ENCODE data around the gene CELSR2.
A peak's percentile ranks its signal among the peaks of the same experiment; 100 is the strongest.

Gene CELSR2

DNA sequence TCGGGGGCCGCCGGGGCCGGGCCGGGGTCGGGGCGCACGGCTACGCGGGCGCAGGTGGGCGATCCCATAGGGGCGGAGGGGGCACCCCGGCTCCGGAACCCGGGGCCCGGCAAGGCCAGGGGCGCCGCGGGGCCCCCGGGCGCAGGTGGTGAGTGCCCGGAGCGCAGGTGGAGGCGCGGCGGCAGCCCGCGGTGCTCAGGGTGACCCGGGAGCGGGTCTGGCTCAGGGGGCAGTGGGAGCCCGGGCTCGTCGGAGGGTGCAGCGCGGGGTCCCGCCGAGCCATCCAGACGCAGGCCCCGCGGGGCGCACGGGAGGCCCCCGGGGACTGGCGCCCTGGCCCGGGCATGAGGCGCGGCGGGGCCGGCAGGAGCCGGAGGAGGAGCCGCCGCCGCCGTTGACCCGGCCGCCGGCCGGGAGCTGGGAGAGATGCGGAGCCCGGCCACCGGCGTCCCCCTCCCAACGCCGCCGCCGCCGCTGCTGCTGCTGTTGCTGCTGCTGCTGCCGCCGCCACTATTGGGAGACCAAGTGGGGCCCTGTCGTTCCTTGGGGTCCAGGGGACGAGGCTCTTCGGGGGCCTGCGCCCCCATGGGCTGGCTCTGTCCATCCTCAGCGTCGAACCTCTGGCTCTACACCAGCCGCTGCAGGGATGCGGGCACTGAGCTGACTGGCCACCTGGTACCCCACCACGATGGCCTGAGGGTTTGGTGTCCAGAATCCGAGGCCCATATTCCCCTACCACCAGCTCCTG, 489 bp downstream of the CELSR2 start:
- TF ChIP-seq JUND (IDR thresholded peaks at IDR 0.05; ENCODE audit: low read depth), result no peak
- in situ Hi-C loops (cut with HindIII; ENCODE audit: low pct_unique_long_range_greater_than_20kb, low sequenced_read_pairs), result no loop called here
- DNase-seq (ENCODE audit: low read depth in 1 of 2, low spot score in 1 of 2), result peak in 1 of 2 experiments; percentile 43

DNA sequence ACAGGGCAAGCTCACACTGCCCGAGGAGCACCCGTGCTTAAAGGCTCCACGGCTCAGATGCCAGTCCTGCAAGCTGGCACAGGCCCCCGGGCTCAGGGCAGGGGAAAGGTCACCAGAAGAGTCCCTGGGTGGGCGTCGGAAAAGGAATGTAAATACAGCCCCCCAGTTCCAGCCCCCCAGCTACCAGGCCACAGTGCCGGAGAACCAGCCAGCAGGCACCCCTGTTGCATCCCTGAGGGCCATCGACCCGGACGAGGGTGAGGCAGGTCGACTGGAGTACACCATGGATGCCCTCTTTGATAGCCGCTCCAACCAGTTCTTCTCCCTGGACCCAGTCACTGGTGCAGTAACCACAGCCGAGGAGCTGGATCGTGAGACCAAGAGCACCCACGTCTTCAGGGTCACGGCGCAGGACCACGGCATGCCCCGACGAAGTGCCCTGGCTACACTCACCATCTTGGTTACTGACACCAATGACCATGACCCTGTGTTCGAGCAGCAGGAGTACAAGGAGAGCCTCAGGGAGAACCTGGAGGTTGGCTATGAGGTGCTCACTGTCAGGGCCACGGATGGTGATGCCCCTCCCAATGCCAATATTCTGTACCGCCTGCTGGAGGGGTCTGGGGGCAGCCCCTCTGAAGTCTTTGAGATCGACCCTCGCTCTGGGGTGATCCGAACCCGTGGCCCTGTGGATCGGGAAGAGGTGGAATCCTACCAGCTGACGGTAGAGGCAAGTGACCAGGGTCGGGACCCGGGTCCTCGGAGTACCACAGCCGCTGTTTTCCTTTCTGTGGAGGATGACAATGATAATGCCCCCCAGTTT, 1.3 kb downstream of the CELSR2 start:
- TF ChIP-seq JUND (IDR thresholded peaks at IDR 0.05; ENCODE audit: low read depth), result no peak
- in situ Hi-C loops (cut with HindIII; ENCODE audit: low pct_unique_long_range_greater_than_20kb, low sequenced_read_pairs), result no loop called here
- DNase-seq (ENCODE audit: low read depth in 1 of 2, low spot score in 1 of 2), result no peak

DNA sequence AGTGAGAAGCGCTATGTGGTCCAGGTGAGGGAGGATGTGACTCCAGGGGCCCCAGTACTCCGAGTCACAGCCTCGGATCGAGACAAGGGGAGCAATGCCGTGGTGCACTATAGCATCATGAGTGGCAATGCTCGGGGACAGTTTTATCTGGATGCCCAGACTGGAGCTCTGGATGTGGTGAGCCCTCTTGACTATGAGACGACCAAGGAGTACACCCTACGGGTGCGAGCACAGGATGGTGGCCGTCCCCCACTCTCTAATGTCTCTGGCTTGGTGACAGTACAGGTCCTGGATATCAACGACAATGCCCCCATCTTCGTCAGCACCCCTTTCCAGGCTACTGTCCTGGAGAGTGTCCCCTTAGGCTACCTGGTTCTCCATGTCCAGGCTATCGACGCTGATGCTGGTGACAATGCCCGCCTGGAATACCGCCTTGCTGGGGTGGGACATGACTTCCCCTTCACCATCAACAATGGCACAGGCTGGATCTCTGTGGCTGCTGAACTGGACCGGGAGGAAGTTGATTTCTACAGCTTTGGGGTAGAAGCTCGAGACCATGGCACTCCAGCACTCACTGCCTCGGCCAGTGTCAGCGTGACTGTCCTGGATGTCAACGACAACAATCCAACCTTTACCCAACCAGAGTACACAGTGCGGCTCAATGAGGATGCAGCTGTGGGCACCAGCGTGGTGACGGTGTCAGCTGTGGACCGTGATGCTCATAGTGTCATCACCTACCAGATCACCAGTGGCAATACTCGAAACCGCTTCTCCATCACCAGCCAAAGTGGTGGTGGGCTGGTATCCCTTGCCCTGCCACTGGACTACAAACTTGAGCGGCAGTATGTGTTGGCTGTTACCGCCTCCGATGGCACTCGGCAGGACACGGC, 2.2 kb downstream of the CELSR2 start:
- no peak for DNase-seq (ENCODE audit: low read depth in 1 of 2, low spot score in 1 of 2)
- no peak for TF ChIP-seq JUND (IDR thresholded peaks at IDR 0.05; ENCODE audit: low read depth)
- in situ Hi-C loops (cut with HindIII; ENCODE audit: low pct_unique_long_range_greater_than_20kb, low sequenced_read_pairs), result no loop called here

DNA sequence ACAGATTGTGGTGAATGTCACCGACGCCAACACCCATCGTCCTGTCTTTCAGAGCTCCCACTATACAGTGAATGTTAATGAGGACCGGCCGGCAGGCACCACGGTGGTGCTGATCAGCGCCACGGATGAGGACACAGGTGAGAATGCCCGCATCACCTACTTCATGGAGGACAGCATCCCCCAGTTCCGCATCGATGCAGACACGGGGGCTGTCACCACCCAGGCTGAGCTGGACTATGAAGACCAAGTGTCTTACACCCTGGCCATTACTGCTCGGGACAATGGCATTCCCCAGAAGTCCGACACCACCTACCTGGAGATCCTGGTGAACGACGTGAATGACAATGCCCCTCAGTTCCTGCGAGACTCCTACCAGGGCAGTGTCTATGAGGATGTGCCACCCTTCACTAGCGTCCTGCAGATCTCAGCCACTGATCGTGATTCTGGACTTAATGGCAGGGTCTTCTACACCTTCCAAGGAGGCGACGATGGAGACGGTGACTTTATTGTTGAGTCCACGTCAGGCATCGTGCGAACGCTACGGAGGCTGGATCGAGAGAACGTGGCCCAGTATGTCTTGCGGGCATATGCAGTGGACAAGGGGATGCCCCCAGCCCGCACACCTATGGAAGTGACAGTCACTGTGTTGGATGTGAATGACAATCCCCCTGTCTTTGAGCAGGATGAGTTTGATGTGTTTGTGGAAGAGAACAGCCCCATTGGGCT, 3.0 kb downstream of the CELSR2 start:
- DNase-seq (ENCODE audit: low read depth in 1 of 2, low spot score in 1 of 2), result no peak
- in situ Hi-C loops (cut with HindIII; ENCODE audit: low pct_unique_long_range_greater_than_20kb, low sequenced_read_pairs), result no loop called here
- TF ChIP-seq JUND (IDR thresholded peaks at IDR 0.05; ENCODE audit: low read depth), result no peak

DNA sequence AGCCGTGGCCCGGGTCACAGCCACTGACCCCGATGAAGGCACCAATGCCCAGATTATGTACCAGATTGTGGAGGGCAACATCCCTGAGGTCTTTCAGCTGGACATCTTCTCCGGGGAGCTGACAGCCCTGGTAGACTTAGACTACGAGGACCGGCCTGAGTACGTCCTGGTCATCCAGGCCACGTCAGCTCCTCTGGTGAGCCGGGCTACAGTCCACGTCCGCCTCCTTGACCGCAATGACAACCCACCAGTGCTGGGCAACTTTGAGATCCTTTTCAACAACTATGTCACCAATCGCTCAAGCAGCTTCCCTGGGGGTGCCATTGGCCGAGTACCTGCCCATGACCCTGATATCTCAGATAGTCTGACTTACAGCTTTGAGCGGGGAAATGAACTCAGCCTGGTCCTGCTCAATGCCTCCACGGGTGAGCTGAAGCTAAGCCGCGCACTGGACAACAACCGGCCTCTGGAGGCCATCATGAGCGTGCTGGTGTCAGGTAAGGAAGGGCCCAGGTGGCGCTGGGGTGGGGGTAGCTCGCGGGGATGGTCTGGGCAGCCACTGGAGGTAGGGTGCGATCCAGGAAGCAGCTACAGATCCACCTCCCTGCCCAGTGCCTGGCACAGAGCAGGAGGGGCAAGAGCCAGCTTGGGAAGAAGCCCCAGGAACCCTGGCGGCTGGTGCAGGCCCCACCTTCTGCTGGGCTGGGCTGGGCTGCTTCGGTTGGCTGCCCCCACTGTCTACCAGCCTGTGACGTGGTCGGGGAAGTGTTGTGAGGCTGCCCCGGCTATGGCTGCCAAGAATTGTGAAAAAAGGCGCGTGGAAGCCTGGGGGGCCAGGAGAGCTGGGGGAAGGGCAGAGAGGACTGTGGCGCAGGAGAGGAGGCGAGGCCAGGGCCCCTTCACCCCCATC, 3.8 kb downstream of the CELSR2 start:
- no peak for DNase-seq (ENCODE audit: low read depth in 1 of 2, low spot score in 1 of 2)
- TF ChIP-seq JUND (IDR thresholded peaks at IDR 0.05; ENCODE audit: low read depth), result no peak
- in situ Hi-C loops (cut with HindIII; ENCODE audit: low pct_unique_long_range_greater_than_20kb, low sequenced_read_pairs), result no loop called here

DNA sequence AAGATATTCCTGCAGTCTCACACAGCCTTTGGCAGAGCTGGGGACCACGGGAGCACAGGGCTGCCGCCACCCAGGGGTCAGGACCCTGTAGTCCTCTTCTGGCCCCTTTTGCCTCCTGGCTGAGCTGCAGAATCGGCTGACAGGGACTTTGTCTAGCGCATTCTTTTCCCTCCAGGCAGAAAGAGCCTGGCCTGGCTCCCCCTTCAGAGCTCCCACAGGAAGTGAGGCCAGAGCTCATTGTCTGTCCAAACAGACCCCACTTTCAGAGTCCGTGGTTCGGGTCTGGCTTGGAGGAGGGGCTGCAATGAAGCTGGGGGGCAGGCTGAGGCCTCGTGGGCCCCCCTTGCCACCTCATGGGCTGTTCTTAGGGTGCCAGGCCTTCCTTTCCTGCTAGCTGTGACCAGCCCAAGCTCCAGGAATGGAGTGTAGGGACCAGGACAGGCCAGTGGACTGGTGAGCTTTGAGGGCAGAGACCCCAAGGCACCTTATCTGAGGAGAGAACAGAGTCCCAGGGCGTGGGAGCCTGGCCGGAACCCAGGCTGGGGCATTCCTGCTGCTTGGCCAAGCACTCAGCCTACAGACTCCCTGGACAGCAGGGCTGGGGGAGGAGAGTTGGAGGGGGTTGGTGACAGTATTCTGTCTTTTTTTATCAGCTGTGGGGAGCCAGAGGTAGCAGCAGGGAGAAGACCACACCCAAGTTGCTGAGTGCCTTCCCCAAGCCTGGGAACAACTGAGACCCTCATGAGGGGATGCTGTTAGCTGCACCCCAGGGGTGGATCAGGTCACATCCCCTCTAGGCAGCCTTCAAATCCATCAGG, 4.7 kb downstream of the CELSR2 start:
- DNase-seq (ENCODE audit: low read depth in 1 of 2, low spot score in 1 of 2), result no peak
- in situ Hi-C loops (cut with HindIII; ENCODE audit: low pct_unique_long_range_greater_than_20kb, low sequenced_read_pairs), result no loop called here

DNA sequence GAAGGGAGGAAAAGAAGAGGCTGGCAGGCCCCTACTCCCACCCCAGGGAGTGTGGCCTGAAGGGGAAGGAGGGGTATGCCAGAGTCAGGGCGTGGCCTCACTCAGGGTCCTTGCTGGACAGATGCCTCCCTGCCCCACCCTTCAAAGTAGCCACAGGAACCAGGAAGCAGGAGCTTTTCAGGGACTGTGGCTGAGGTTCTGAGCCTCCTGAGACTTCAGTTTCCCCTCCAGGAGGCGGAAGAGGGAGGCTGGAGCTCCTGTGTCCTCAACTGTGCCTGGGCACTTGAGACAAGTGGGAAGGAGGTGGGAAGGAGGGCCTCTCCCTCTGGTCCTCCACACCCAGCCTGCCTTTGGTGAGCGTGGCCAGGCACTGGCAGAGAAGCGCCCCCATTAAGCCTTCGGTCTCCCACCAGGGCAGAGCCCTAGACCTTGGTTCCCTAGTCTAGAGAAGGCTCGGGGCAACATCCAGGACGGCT, 5.3 kb downstream of the CELSR2 start:
- DNase-seq (ENCODE audit: low read depth in 1 of 2, low spot score in 1 of 2), result no peak
- in situ Hi-C loops (cut with HindIII; ENCODE audit: low pct_unique_long_range_greater_than_20kb, low sequenced_read_pairs), result no loop called here
- TF ChIP-seq JUND (IDR thresholded peaks at IDR 0.05; ENCODE audit: low read depth), result no peak

More for the DNA sequence above, 4.7 kb downstream of the CELSR2 start:
- no peak for TF ChIP-seq JUND (IDR thresholded peaks at IDR 0.05; ENCODE audit: low read depth)

DNA sequence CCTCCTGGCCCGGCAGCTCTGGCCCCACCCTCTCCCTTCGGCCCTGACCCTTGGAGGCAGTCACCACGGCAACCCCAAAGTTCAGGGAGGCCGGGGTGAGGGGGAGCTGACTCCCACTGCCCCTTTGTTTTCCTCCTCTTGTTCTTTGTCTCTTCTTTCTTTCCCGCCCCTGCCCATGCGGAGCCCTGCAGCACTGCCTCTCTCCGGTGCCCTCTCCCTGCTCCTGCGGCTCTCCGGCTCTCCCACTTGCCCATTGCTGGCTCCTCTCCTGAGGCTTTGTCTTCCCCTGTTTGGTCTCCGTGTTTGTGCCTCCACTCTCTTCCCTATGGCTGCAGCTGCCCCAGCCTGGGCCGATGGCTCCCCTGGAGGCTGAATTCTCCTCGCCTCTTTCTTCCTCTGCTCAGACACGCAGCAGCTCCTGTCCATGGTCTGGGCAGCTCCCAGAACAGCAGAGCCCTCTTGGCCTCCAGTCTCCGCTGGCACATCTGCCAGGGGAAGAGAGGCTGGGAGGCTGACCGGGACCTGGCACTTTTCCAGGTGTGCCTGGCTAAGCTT, 5.8 kb downstream of the CELSR2 start:
- in situ Hi-C loops (cut with HindIII; ENCODE audit: low pct_unique_long_range_greater_than_20kb, low sequenced_read_pairs), result no loop called here
- no peak for TF ChIP-seq JUND (IDR thresholded peaks at IDR 0.05; ENCODE audit: low read depth)
- no peak for DNase-seq (ENCODE audit: low read depth in 1 of 2, low spot score in 1 of 2)

DNA sequence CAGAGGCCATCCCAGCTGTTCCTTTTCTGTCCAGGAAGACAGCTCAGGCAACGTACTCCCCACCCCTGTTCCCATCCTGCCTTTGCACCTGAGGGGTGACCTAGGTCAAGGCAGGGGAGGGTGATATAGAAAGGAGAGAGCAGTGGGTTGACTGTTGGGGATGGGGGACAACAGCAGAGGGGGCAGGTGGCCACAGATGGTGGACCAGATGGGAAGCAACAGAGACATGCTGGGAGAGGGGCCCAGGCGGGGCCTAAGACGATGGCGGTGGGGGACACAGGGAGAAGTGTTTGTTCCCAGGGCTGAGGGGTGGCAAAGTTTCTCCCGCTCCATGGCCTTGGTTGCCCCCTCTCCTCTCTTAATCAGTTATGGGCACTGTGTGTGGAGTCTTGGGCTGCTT, 6.3 kb downstream of the CELSR2 start:
- in situ Hi-C loops (cut with HindIII; ENCODE audit: low pct_unique_long_range_greater_than_20kb, low sequenced_read_pairs), result no loop called here
- TF ChIP-seq JUND (IDR thresholded peaks at IDR 0.05; ENCODE audit: low read depth), result no peak
- no peak for DNase-seq (ENCODE audit: low read depth in 1 of 2, low spot score in 1 of 2)

DNA sequence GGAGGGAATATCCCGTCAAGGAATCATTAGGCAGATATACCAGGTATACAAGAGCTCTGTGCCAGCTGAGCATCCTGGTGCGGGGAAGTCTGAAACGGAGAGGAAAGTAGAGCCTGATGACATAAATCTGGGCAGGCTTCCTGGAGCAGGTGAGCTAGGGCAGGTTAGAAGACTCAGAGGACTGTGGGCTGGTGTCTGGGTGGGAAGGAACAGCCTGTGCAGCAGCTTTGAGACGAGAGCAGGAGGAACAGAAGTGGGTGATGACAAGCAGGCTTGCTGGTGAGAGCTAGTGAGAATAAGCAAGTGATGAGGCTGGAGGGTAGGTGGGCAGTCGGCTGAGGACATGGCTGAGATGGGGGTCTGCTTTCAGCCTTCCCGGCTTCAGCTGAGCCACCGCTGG, 6.7 kb downstream of the CELSR2 start:
- in situ Hi-C loops (cut with HindIII; ENCODE audit: low pct_unique_long_range_greater_than_20kb, low sequenced_read_pairs), result no loop called here
- DNase-seq (ENCODE audit: low read depth in 1 of 2, low spot score in 1 of 2), result no peak
- no peak for TF ChIP-seq JUND (IDR thresholded peaks at IDR 0.05; ENCODE audit: low read depth)

All from T47D (cell line).